Cardiac ventricle fibroblast (primary cell): ENCODE results near the gene DGCR2. TPM values are rescaled to one million over a fixed set of nuclear protein-coding genes. Genes with fewer than 3 reads are reported as not detected.

Experiments
- total RNA-seq: library from RNA; depleted of rRNA; stranded (reverse); fragments of >200 nt; gene quantifications from 2 replicates; pipeline ENCODE4 v1.2.3, GENCODE V29; 2015

Gene DGCR2
- total RNA-seq: 36.3 and 39.6 TPM in 2 replicates

GRCh38 chr22:19122143-19122751 lies at the start of gene DGCR2:
DGCR2 (minus strand) TSS chr22:19122412; CDS start chr22:19122206, 206 bp downstream.

GRCh38 chr22:19149991-19150390 lies 27.8 kb upstream of the DGCR2 start, which contains the start of gene GSC2:
GSC2 (minus strand) TSS chr22:19150292; CDS start chr22:19150283, 9 bp downstream.

GRCh38 chr22:19130959-19131684 lies 8.9 kb upstream of the DGCR2 start, which contains the start of gene TSSK2:
TSSK2 (plus strand) TSS chr22:19131308; CDS start chr22:19131400, 92 bp downstream.

Other genes starting within 250 kb of the DGCR2 start
- 0.20 TPM in 1 of 2 replicates, not detected in the other for gene DGCR6, start 216.1 kb downstream of the DGCR2 start, total RNA-seq
- gene PRODH, start 186.1 kb downstream of the DGCR2 start, total RNA-seq: not detected in 2 replicates
- not detected in 2 replicates for gene TSSK2, start 8.9 kb upstream of the DGCR2 start, total RNA-seq
- gene ESS2, start 22.2 kb upstream of the DGCR2 start, total RNA-seq: 12.8 and 13.1 TPM in 2 replicates
- not detected in 2 replicates for gene GSC2, start 27.9 kb upstream of the DGCR2 start, total RNA-seq
- gene SLC25A1, start 56.3 kb upstream of the DGCR2 start, total RNA-seq: 77.9 and 99.0 TPM in 2 replicates
- gene CLTCL1, start 169.3 kb upstream of the DGCR2 start, total RNA-seq: 2.9 and 3.4 TPM in 2 replicates